HL-60 (cell line): Measurements from ENCODE around the gene SLC1A5.

ENCODE experiments used
- CTCF ChIP-seq: IDR thresholded peaks from one replicate; pipeline ENCODE4 v1.5.1; 2011; ENCODE audit warnings: low read length, control low read depth, inconsistent platforms; ENCODE audit not compliant: insufficient read depth
- SPI1 ChIP-seq: IDR thresholded peaks from 2 replicates; pipeline ENCODE4 v1.6.1; 2012; ENCODE audit warnings: low read depth, mild to moderate bottlenecking, borderline replicate concordance

GRCh38 chr19:46736531-46737297, 51.7 kb downstream of the SLC1A5 start:
- TF ChIP-seq CTCF (no peak), SPI1 (no peak)
